Stimulated activated CD8-positive, alpha-beta memory T cell treated with anti-CD3 and anti-CD28 coated beads, Interleukin-4, amount 100 ng/mL, for 4 hours (primary cell): ENCODE data around the gene MYH9.
A peak's percentile ranks its signal among the peaks of the same experiment; 100 is the strongest.

Experiments
- DNase-seq, 2 donors: peaks; one replicate each; pipeline ENCODE4 v3.0.0-alpha.2; 2020; ENCODE audit warnings: low read depth in 2 of 2, low spot score in 1 of 2

Gene MYH9

GRCh38 chr22:36386900-36387708 lies 663 bp downstream of the MYH9 start:
- DNase-seq: no peak

- peak in 1 of 2 donors; percentile 35 for DNase-seq
Observed at GRCh38 chr22:36386351-36386899, 1.3 kb downstream of the MYH9 start.

- peak in 1 of 2 donors; percentile 61 for DNase-seq
Observed at GRCh38 chr22:36385491-36386350, 2.0 kb downstream of the MYH9 start.

GRCh38 chr22:36384766-36385481 lies 2.8 kb downstream of the MYH9 start:
- no peak for DNase-seq

GRCh38 chr22:36383110-36383581 lies 4.6 kb downstream of the MYH9 start:
- DNase-seq: peak in 1 of 2 donors; percentile 42

GRCh38 chr22:36381513-36382128 lies 6.1 kb downstream of the MYH9 start:
- no peak for DNase-seq

- no peak for DNase-seq
Observed at GRCh38 chr22:36379593-36380361, 8.0 kb downstream of the MYH9 start.

- no peak for DNase-seq
Observed at GRCh38 chr22:36378869-36379217, 8.9 kb downstream of the MYH9 start.

- DNase-seq: no peak
Observed at GRCh38 chr22:36378080-36378868, 9.5 kb downstream of the MYH9 start.

GRCh38 chr22:36377022-36377631 lies 10.6 kb downstream of the MYH9 start:
- DNase-seq: no peak

GRCh38 chr22:36376265-36376664 lies 11.5 kb downstream of the MYH9 start:
- no peak for DNase-seq

- DNase-seq: no peak
Observed at GRCh38 chr22:36375071-36375980, 12.4 kb downstream of the MYH9 start.

- DNase-seq: peak in 1 of 2 donors; percentile 49
Observed at GRCh38 chr22:36374603-36375024, 13.2 kb downstream of the MYH9 start.

- no peak for DNase-seq
Observed at GRCh38 chr22:36373258-36373579, 14.5 kb downstream of the MYH9 start.

GRCh38 chr22:36371920-36372319 lies 15.8 kb downstream of the MYH9 start:
- DNase-seq: no peak

- no peak for DNase-seq
Observed at GRCh38 chr22:36369922-36370791, 17.6 kb downstream of the MYH9 start.
